ENCODE measurements around the gene GGACT.

Gene GGACT

GRCh38 chr13:100520936-100521850 lies 67.4 kb downstream of the GGACT start:
- H3K36me3 ChIP-seq (replicated peaks; ENCODE audit: insufficient read depth, low read length): no peaks in the 10 kb centered on the region
- H3K9ac ChIP-seq (ENCODE audit: low read length): no peak overlapping the region
- H3F3A ChIP-seq (ENCODE audit: insufficient read depth, low read length): no peaks in the 10 kb centered on the region
- no peaks in the 10 kb centered on the region for H3K27me3 ChIP-seq (replicated peaks; ENCODE audit: insufficient read depth, low read length)
- H3K9me2 ChIP-seq (replicated peaks; ENCODE audit: insufficient read depth, low read length): no peaks in the 10 kb centered on the region
- H4K20me1 ChIP-seq (ENCODE audit: insufficient read depth, low read length): no peaks in the 10 kb centered on the region
- H2AFZ ChIP-seq (ENCODE audit: low read length): no peak overlapping the region
- no peak for DNase-seq
- no peak overlapping the region for H3K4me3 ChIP-seq (ENCODE audit: low read length)
- no peak overlapping the region for H3K27ac ChIP-seq (ENCODE audit: low read length)
- no peaks in the 10 kb centered on the region for H3K79me2 ChIP-seq (ENCODE audit: low read length)
- H3K4me1 ChIP-seq (ENCODE audit: low read length): no peaks in the 10 kb centered on the region
- TF ChIP-seq EZH2 (optimal IDR thresholded peaks at IDR 0.05; ENCODE audit: low read depth, low read length): no peak
- TF ChIP-seq CTCF (IDR thresholded peaks at IDR 0.05; ENCODE audit: low read length): no peak
- no peak for TF ChIP-seq EZH2phosphoT487 (IDR thresholded peaks at IDR 0.05; ENCODE audit: low read length)
- H3K9me3 ChIP-seq (replicated peaks; ENCODE audit: insufficient read depth, low read length): no peaks in the 10 kb centered on the region
- H3K4me2 ChIP-seq (ENCODE audit: low read depth, low read length): no peak overlapping the region

GRCh38 chr13:100519626-100520025 lies 69.0 kb downstream of the GGACT start:
- no peak for DNase-seq
- Histone ChIP-seq H3K27ac (ENCODE audit: low read length) (no peak overlapping the region), H3K9ac (ENCODE audit: low read length) (no peak overlapping the region)

GRCh38 chr13:100518394-100519062 lies 70.1 kb downstream of the GGACT start:
- H3K27me3 ChIP-seq (replicated peaks; ENCODE audit: insufficient read depth, low read length): no peaks in the 10 kb centered on the region
- H3K9me2 ChIP-seq (replicated peaks; ENCODE audit: insufficient read depth, low read length): no peaks in the 10 kb centered on the region
- H3K9ac ChIP-seq (ENCODE audit: low read length): no peak overlapping the region

More at GRCh38 chr13:100519626-100520025, 69.0 kb downstream of the GGACT start:
- no peaks in the 10 kb centered on the region for H3F3A ChIP-seq (ENCODE audit: insufficient read depth, low read length)
- no peaks in the 10 kb centered on the region for H3K9me2 ChIP-seq (replicated peaks; ENCODE audit: insufficient read depth, low read length)
- no peaks in the 10 kb centered on the region for H3K27me3 ChIP-seq (replicated peaks; ENCODE audit: insufficient read depth, low read length)
- no peaks in the 10 kb centered on the region for H4K20me1 ChIP-seq (ENCODE audit: insufficient read depth, low read length)
- no peaks in the 10 kb centered on the region for H3K9me3 ChIP-seq (replicated peaks; ENCODE audit: insufficient read depth, low read length)
- no peak overlapping the region for H3K4me3 ChIP-seq (ENCODE audit: low read length)
- H3K4me2 ChIP-seq (ENCODE audit: low read depth, low read length): no peak overlapping the region
- no peak for TF ChIP-seq EZH2phosphoT487 (IDR thresholded peaks at IDR 0.05; ENCODE audit: low read length)
- TF ChIP-seq CTCF (IDR thresholded peaks at IDR 0.05; ENCODE audit: low read length): no peak
- TF ChIP-seq EZH2 (optimal IDR thresholded peaks at IDR 0.05; ENCODE audit: low read depth, low read length): no peak
- no peaks in the 10 kb centered on the region for H3K79me2 ChIP-seq (ENCODE audit: low read length)
- H3K4me1 ChIP-seq (ENCODE audit: low read length): no peaks in the 10 kb centered on the region
- H2AFZ ChIP-seq (ENCODE audit: low read length): no peak overlapping the region
- no peaks in the 10 kb centered on the region for H3K36me3 ChIP-seq (replicated peaks; ENCODE audit: insufficient read depth, low read length)

More at GRCh38 chr13:100518394-100519062, 70.1 kb downstream of the GGACT start:
- Histone ChIP-seq H3K79me2 (ENCODE audit: low read length) (no peaks in the 10 kb centered on the region), H2AFZ (ENCODE audit: low read length) (no peak overlapping the region), H3K36me3 (replicated peaks; ENCODE audit: insufficient read depth, low read length) (no peaks in the 10 kb centered on the region), H3K27ac (ENCODE audit: low read length) (no peak overlapping the region), H4K20me1 (ENCODE audit: insufficient read depth, low read length) (no peaks in the 10 kb centered on the region), H3F3A (ENCODE audit: insufficient read depth, low read length) (no peaks in the 10 kb centered on the region), H3K4me3 (ENCODE audit: low read length) (no peak overlapping the region), H3K4me2 (ENCODE audit: low read depth, low read length) (no peak overlapping the region), H3K9me3 (replicated peaks; ENCODE audit: insufficient read depth, low read length) (no peaks in the 10 kb centered on the region), H3K4me1 (ENCODE audit: low read length) (no peaks in the 10 kb centered on the region)
- no peak for DNase-seq
- no peak for TF ChIP-seq CTCF (IDR thresholded peaks at IDR 0.05; ENCODE audit: low read length)
- no peak for TF ChIP-seq EZH2 (optimal IDR thresholded peaks at IDR 0.05; ENCODE audit: low read depth, low read length)
- TF ChIP-seq EZH2phosphoT487 (IDR thresholded peaks at IDR 0.05; ENCODE audit: low read length): no peak

Measured in MM.1S (cell line).